B cell (primary cell): ENCODE data around the gene CCR5AS.

ENCODE experiments used
- EZH2 ChIP-seq: IDR thresholded peaks from 2 replicates; pipeline ENCODE4 v1.6.1; 2012; ENCODE audit warnings: borderline replicate concordance, low read depth, mild to moderate bottlenecking, moderate library complexity, low read length; ENCODE audit not compliant: insufficient read depth, poor library complexity, severe bottlenecking
- TF ChIP-seq, protein P1 (sequence below): fragments of 200-600 bp; IDR thresholded peaks from one replicate; pipeline ENCODE4 v1.8.0; 2022; ENCODE audit warnings: antibody characterized with exemption, mild to moderate bottlenecking

DNA sequence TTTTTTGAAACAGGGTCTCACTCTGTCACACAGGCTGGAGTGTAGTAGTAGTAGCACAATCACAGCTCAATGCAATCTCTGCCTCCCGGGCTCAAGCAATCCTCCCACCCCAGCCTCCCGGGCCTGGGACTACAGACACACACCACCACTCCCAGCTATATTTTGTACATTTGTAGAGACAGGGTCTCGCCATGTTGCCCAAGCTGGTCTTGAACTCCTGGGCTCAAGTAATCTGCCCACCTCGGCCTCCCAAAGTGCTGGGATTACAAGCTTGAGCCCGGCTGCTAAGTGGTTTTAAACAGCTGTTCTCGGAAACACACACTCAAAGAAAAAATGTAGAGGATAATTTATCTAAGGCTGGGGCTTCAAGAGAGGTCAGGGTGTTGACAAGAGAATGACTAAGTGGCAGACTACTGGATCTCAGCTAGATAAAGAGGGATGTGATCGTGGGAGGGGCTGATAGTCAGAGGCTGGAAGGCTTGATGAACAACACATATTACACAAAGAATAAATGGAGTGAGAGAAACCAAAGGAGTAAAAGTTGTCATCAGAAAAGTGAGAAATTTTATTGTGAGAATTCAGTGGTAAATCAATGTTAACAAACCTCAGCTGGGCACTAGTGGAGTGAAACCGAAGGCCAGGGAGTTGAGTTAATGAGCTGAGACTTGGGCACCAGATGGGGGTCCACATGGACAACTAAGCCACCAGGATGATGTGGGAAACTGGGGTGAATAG, 6.7 kb downstream of the CCR5AS start:
- TF ChIP-seq, protein P1, sequence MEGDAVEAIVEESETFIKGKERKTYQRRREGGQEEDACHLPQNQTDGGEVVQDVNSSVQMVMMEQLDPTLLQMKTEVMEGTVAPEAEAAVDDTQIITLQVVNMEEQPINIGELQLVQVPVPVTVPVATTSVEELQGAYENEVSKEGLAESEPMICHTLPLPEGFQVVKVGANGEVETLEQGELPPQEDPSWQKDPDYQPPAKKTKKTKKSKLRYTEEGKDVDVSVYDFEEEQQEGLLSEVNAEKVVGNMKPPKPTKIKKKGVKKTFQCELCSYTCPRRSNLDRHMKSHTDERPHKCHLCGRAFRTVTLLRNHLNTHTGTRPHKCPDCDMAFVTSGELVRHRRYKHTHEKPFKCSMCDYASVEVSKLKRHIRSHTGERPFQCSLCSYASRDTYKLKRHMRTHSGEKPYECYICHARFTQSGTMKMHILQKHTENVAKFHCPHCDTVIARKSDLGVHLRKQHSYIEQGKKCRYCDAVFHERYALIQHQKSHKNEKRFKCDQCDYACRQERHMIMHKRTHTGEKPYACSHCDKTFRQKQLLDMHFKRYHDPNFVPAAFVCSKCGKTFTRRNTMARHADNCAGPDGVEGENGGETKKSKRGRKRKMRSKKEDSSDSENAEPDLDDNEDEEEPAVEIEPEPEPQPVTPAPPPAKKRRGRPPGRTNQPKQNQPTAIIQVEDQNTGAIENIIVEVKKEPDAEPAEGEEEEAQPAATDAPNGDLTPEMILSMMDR, result no peak
- TF ChIP-seq EZH2, result no peak
